GM12878 (cell line): Measurements from ENCODE around the gene APPBP2.

Source experiments
- ASH2L ChIP-seq: fragments of 300-600, 200-600 bp; sonication (generic); IDR thresholded peaks from 2 replicates; pipeline ENCODE4 v1.6.1; 2017; ENCODE audit warnings: low read depth, mild to moderate bottlenecking, borderline replicate concordance
- CBX5 ChIP-seq: sonication (generic); IDR thresholded peaks from 2 replicates; pipeline ENCODE4 v1.6.1; 2016; ENCODE audit warnings: low read depth, moderate library complexity, mild to moderate bottlenecking, inconsistent platforms
- FOS ChIP-seq: IDR thresholded peaks from 3 replicates; pipeline ENCODE4 v1.6.1; 2011; ENCODE audit warnings: borderline replicate concordance; ENCODE audit not compliant: insufficient read length; ENCODE audit errors: extremely low read depth
- GABPA ChIP-seq: IDR thresholded peaks from 2 replicates; pipeline ENCODE4 v1.6.1; 2014; ENCODE audit warnings: antibody characterized with exemption, low read depth, mild to moderate bottlenecking, inconsistent platforms
- IKZF2 ChIP-seq, 2 experiments: fragments of 450-650 bp; IDR thresholded peaks; 2 replicates each; pipeline ENCODE4 v1.6.1; 2017; ENCODE audit warnings: mild to moderate bottlenecking in 2 of 2, moderate library complexity in 2 of 2
- NR2F1 ChIP-seq: fragments of 450-650 bp; conservative IDR thresholded peaks from 2 replicates; pipeline ENCODE4 v1.6.1; 2017; ENCODE audit warnings: mild to moderate bottlenecking
- POLR2AphosphoS5 ChIP-seq: IDR thresholded peaks from 2 replicates; pipeline ENCODE4 v1.6.1; 2011; ENCODE audit warnings: mild to moderate bottlenecking, low read length, inconsistent platforms
- RAD21 ChIP-seq: IDR thresholded peaks from 2 replicates; pipeline ENCODE4 v1.6.1; 2011; ENCODE audit warnings: mild to moderate bottlenecking, low read depth, low read length, moderate library complexity; ENCODE audit not compliant: insufficient read depth
- SIX5 ChIP-seq: IDR thresholded peaks from 2 replicates; pipeline ENCODE4 v1.6.1; 2011; ENCODE audit warnings: mild to moderate bottlenecking, low read depth, low read length, moderate library complexity; ENCODE audit not compliant: severe bottlenecking
- SREBF2 ChIP-seq: IDR thresholded peaks from 2 replicates; pipeline ENCODE4 v1.6.1; 2012; ENCODE audit warnings: mild to moderate bottlenecking, low read length
- TF ChIP-seq, protein P1 (sequence below), 3 experiments: IDR thresholded peaks in 2 of 3; conservative IDR thresholded peaks in 1 of 3; 2 replicates each; pipeline ENCODE4 v1.5.1; 2011; ENCODE audit warnings: low read depth in 3 of 3, low read length in 3 of 3, mild to moderate bottlenecking in 3 of 3, control low read depth in 2 of 3, moderate library complexity in 2 of 3, inconsistent platforms in 1 of 3, mixed read lengths in 1 of 3; ENCODE audit not compliant: control insufficient read depth in 2 of 3, insufficient read depth in 1 of 3; ENCODE audit errors: extremely low read depth in 1 of 3
- TF ChIP-seq, protein P2 (sequence below): IDR thresholded peaks from 2 replicates; pipeline ENCODE4 v1.6.1; 2012; ENCODE audit warnings: low read depth, low read length, improper control_type of control experiment
- TF ChIP-seq, protein P3 (sequence below): fragments of 450-650 bp; formaldehyde crosslinking; IDR thresholded peaks from 2 replicates; pipeline ENCODE4 v1.5.0; 2022; ENCODE audit warnings: mild to moderate bottlenecking, missing genetic modification characterization

DNA sequence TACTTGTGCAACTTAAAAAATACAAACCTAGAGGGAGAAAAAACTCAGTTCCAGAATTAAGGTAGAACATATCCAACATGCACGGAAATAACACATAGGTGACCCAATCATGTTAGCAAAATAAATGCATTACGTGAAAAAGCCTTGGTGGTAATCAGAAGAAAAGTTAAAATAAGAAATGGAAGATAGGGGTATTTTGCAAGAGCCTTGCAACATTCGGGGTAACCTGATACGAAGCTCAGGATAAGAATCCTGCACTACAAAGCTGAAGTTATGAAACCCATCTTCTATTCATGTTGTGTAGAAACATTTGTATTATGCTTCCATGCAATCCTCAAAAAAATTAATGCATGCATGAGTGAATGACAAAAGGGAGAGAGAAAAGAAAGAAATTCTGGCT, 70.7 kb downstream of the APPBP2 start:
- TF ChIP-seq, protein P1, sequence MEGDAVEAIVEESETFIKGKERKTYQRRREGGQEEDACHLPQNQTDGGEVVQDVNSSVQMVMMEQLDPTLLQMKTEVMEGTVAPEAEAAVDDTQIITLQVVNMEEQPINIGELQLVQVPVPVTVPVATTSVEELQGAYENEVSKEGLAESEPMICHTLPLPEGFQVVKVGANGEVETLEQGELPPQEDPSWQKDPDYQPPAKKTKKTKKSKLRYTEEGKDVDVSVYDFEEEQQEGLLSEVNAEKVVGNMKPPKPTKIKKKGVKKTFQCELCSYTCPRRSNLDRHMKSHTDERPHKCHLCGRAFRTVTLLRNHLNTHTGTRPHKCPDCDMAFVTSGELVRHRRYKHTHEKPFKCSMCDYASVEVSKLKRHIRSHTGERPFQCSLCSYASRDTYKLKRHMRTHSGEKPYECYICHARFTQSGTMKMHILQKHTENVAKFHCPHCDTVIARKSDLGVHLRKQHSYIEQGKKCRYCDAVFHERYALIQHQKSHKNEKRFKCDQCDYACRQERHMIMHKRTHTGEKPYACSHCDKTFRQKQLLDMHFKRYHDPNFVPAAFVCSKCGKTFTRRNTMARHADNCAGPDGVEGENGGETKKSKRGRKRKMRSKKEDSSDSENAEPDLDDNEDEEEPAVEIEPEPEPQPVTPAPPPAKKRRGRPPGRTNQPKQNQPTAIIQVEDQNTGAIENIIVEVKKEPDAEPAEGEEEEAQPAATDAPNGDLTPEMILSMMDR (IDR thresholded peaks at IDR 0.05 in 2 of 3, conservative IDR thresholded peaks at IDR 0.05 in 1 of 3; ENCODE audit: control insufficient read depth in 2 of 3, extremely low read depth in 1 of 3, insufficient read depth in 1 of 3, low read depth in 3 of 3, low read length in 3 of 3), result no peak
- TF ChIP-seq NR2F1 (no peak), SREBF2 (no peak), GABPA (no peak), SIX5 (no peak), IKZF2 (IDR thresholded peaks at IDR 0.05) (no peak), POLR2AphosphoS5 (no peak), FOS (no peak), ASH2L (no peak), RAD21 (no peak), CBX5 (no peak)
- TF ChIP-seq, protein P2, sequence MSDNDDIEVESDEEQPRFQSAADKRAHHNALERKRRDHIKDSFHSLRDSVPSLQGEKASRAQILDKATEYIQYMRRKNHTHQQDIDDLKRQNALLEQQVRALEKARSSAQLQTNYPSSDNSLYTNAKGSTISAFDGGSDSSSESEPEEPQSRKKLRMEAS, result no peak
- TF ChIP-seq, protein P3, sequence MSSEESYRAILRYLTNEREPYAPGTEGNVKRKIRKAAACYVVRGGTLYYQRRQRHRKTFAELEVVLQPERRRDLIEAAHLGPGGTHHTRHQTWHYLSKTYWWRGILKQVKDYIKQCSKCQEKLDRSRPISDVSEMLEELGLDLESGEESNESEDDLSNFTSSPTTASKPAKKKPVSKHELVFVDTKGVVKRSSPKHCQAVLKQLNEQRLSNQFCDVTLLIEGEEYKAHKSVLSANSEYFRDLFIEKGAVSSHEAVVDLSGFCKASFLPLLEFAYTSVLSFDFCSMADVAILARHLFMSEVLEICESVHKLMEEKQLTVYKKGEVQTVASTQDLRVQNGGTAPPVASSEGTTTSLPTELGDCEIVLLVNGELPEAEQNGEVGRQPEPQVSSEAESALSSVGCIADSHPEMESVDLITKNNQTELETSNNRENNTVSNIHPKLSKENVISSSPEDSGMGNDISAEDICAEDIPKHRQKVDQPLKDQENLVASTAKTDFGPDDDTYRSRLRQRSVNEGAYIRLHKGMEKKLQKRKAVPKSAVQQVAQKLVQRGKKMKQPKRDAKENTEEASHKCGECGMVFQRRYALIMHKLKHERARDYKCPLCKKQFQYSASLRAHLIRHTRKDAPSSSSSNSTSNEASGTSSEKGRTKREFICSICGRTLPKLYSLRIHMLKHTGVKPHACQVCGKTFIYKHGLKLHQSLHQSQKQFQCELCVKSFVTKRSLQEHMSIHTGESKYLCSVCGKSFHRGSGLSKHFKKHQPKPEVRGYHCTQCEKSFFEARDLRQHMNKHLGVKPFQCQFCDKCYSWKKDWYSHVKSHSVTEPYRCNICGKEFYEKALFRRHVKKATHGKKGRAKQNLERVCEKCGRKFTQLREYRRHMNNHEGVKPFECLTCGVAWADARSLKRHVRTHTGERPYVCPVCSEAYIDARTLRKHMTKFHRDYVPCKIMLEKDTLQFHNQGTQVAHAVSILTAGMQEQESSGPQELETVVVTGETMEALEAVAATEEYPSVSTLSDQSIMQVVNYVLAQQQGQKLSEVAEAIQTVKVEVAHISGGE, result no peak
